HepG2 (cell line): ENCODE measurements around the gene DERL2. TPM values are rescaled to one million over a fixed set of nuclear protein-coding genes. Genes with fewer than 3 reads are reported as not detected.

Experiments used
- ATAC-seq: fragments of 200-7000 bp; cut with Tn5 transposase; 3 replicates; pipeline ENCODE4 v1.9.1; 2020; ENCODE audit warnings: mild to moderate bottlenecking, moderate library complexity
- BruUV-seq: library from RNA; stranded (reverse); fragments of 400-500 nt; replicated peaks from 2 replicates; lab custom pipeline; 2021; lab: Mats Ljungman, UMichigan
- CTCF ChIA-PET: fragments of 300-600 bp; formaldehyde crosslinking; extraction: SDS; loops from one replicate; lab custom pipeline; 2021; ENCODE audit warnings: low total read pairs, inconsistent platforms, low intra/inter-chr PET ratio; lab: Yijun Ruan, JAX
- POLR2A ChIA-PET: fragments of 350-600 bp; sonication (Branson Sonifier 250); formaldehyde crosslinking; loops from one replicate; lab custom pipeline; 2020; ENCODE audit warnings: antibody characterized with exemption, inconsistent platforms; lab: Yijun Ruan, JAX
- DNase-seq: peaks from one replicate; pipeline ENCODE4 v3.0.0-alpha.2; 2015; ENCODE audit warnings: low spot score
- FAIRE-seq: peaks from 3 replicates; lab custom pipeline; 2011; peaks lifted over from hg19 to GRCh38; lab: Jason Lieb, UNC
- H2AFZ ChIP-seq: one replicate; pipeline ENCODE4 v1.6.1; 2011; ENCODE audit warnings: low read length, inconsistent platforms
- H3K27ac ChIP-seq: fragments of 300-600 bp; 3 replicates; pipeline ENCODE4 v1.8.0; 2011; ENCODE audit warnings: mixed run types, mild to moderate bottlenecking, mixed read lengths, low read length, inconsistent platforms; ENCODE audit not compliant: insufficient read depth; ENCODE audit errors: extremely low read length
- H3K27me3 ChIP-seq, 2 experiments: fragments of 200-600 bp in 1 of 2; 2 replicates in 1 of 2; 3 replicates in 1 of 2; pipeline versions ENCODE4 v1.6.0 to v1.8.0; 2011; ENCODE audit warnings: low read length in 2 of 2, mild to moderate bottlenecking in 2 of 2, moderate library complexity in 2 of 2, inconsistent platforms in 1 of 2; ENCODE audit not compliant: insufficient read depth in 2 of 2, control insufficient read depth in 1 of 2
- H3K36me3 ChIP-seq, 2 experiments: fragments of 200-600 bp in 1 of 2; replicated peaks in 1 of 2; 2 replicates in 1 of 2; 3 replicates in 1 of 2; pipeline versions ENCODE4 v1.5.1 to v1.8.0; 2011; ENCODE audit warnings: low read length in 2 of 2, inconsistent platforms in 1 of 2; ENCODE audit not compliant: insufficient read depth in 2 of 2, control insufficient read depth in 1 of 2
- H3K4me1 ChIP-seq: 2 replicates; pipeline ENCODE4 v1.5.1; 2012; ENCODE audit warnings: low read length, inconsistent platforms; ENCODE audit not compliant: insufficient read depth
- H3K4me2 ChIP-seq: 2 replicates; pipeline ENCODE4 v1.6.0; 2011; ENCODE audit warnings: low read depth, low read length, inconsistent platforms
- H3K4me3 ChIP-seq, 3 experiments: fragments of 200-600 bp in 1 of 3; sonication (generic), shearing (Covaris generic) in 1 of 3; replicated peaks in 1 of 3; 2 replicates each; pipeline ENCODE4 v1.5.1; 2011 to 2016; ENCODE audit warnings: low read length in 3 of 3, inconsistent platforms in 2 of 3, low read depth in 2 of 3, mild to moderate bottlenecking in 2 of 3, control low read depth in 1 of 3, mixed read lengths in 1 of 3; ENCODE audit not compliant: insufficient read depth in 1 of 3
- H3K79me2 ChIP-seq: one replicate; pipeline ENCODE4 v1.6.1; 2011; ENCODE audit warnings: low read length, inconsistent platforms; ENCODE audit not compliant: insufficient read depth
- H3K9ac ChIP-seq: 2 replicates; pipeline ENCODE4 v1.6.0; 2011; ENCODE audit warnings: mild to moderate bottlenecking, low read depth, low read length, inconsistent platforms; ENCODE audit not compliant: insufficient read depth
- H3K9me3 ChIP-seq: 2 replicates; pipeline ENCODE4 v1.5.1; 2012; ENCODE audit warnings: mild to moderate bottlenecking, low read length
- H4K20me1 ChIP-seq: 2 replicates; pipeline ENCODE4 v1.6.0; 2011; ENCODE audit warnings: inconsistent platforms, mild to moderate bottlenecking, low read length, moderate library complexity; ENCODE audit not compliant: insufficient read depth
- ERF ChIP-seq: IDR thresholded peaks from 2 replicates; pipeline ENCODE4 v1.6.1; 2018; ENCODE audit warnings: missing biosample characterization, missing genetic modification reagents
- KDM1A ChIP-seq: IDR thresholded peaks from 2 replicates; pipeline ENCODE4 v1.6.1; 2016; ENCODE audit warnings: missing compliant biosample characterization
- MIER2 ChIP-seq: IDR thresholded peaks from 2 replicates; pipeline ENCODE4 v1.6.1; 2016; ENCODE audit warnings: missing biosample characterization, missing genetic modification reagents
- WGBS: methylation state at CpG from one replicate; pipeline ENCODE4 v1.1.6; 2017; ENCODE audit warnings: low lambda C conversion rate; 5-methylcytosine and 5-hydroxymethylcytosine counted together
- in situ Hi-C: cut with HindIII; loops from 2 replicates; pipeline ENCODE4 v1.10.0; 2017; ENCODE audit warnings: low pct_unique_long_range_greater_than_20kb; ENCODE audit not compliant: extremely low pct_ligation_motif_present
- intact Hi-C: fragments of 100-400 bp; cut with micrococcal nuclease; formaldehyde crosslinking; loops from one replicate; pipeline ENCODE4 v1.10.0; 2022; ENCODE audit not compliant: unreplicated experiment
- polyA plus RNA-seq, 8 experiments: library from polyadenylated mRNA; depleted of rRNA in 3 of 8; stranded (reverse) in 7 of 8; unstranded in 1 of 8; fragments of >200 nt; fragmentation: Illumina TruSeq in 4 of 8; extraction: Trizol in 4 of 8; gene quantifications; 2 replicates each; pipeline versions ENCODE4 v1.2.1 to v1.2.3, GENCODE V29; 2011 to 2016; ENCODE audit warnings: low read depth in 4 of 8, missing spikeins in 1 of 8, mixed read lengths in 1 of 8; ENCODE audit not compliant: insufficient read depth in 1 of 8
- total RNA-seq, 5 experiments: library from RNA; depleted of rRNA; stranded (reverse); fragments of >200 nt; fragmentation: Illumina TruSeq; extraction: Trizol; gene quantifications; 2 replicates each; pipeline ENCODE4 v1.2.3, GENCODE V29; 2016; ENCODE audit warnings: low read depth in 1 of 5
- TF ChIP-seq, protein P1 (sequence below), 2 experiments: IDR thresholded peaks; 2 replicates each; pipeline ENCODE4 v1.6.1; 2011 to 2012; ENCODE audit warnings: low read length in 2 of 2, borderline replicate concordance in 1 of 2, low read depth in 1 of 2, mild to moderate bottlenecking in 1 of 2, moderate library complexity in 1 of 2

DERL2 gene
- total and polyA plus RNA-seq, 2 of the 13 experiments (the other 11 are each of a cell fraction or from before 2014, with no cell fraction given), result 59.3 to 65.2 TPM

GRCh38 chr17:5429191-5429887 lies 56.6 kb downstream of the DERL2 start:
- Histone ChIP-seq H3K4me1 (peaks cover 13% of the 10 kb centered on the region), H3K9me3 (no peaks in the 10 kb centered on the region), H3K4me3 (no peak overlapping the region), H3K36me3 (peaks cover 32 to 78% of the 10 kb centered on the region in 2 experiments), H3K27ac (no peak overlapping the region), H4K20me1 (no peaks in the 10 kb centered on the region; the same call in 1 of the 2 replicates), H3K79me2 (peaks cover 5% of the 10 kb centered on the region), H3K4me2 (no peak overlapping the region), H3K9ac (no peak overlapping the region), H3K27me3 (no peaks in the 10 kb centered on the region), H2AFZ (no peak overlapping the region)
- ATAC-seq (no peak), DNase-seq (no peak), FAIRE-seq (no peak)
- intact Hi-C loops, result no loop called here
- ChIA-PET POLR2A (interaction anchor here (1.6 to 5.4 kb wide), 2 partner anchors 10 kb away, joined by 5 to 30 read pairs; partner anchors contain the start of genes C1QBP, NUP88 and RPAIN), CTCF (no interaction called here)
- 88% methylated on average over 3 of the region's 3 CpGs for WGBS
- no TSS peak for BruUV-seq
- in situ Hi-C loops, result no loop called here
- TF ChIP-seq KDM1A (CRISPR knock-in tag) (no peak), ERF (CRISPR knock-in tag) (no peak), MIER2 (CRISPR knock-in tag) (no peak)
- TF ChIP-seq, protein P1, sequence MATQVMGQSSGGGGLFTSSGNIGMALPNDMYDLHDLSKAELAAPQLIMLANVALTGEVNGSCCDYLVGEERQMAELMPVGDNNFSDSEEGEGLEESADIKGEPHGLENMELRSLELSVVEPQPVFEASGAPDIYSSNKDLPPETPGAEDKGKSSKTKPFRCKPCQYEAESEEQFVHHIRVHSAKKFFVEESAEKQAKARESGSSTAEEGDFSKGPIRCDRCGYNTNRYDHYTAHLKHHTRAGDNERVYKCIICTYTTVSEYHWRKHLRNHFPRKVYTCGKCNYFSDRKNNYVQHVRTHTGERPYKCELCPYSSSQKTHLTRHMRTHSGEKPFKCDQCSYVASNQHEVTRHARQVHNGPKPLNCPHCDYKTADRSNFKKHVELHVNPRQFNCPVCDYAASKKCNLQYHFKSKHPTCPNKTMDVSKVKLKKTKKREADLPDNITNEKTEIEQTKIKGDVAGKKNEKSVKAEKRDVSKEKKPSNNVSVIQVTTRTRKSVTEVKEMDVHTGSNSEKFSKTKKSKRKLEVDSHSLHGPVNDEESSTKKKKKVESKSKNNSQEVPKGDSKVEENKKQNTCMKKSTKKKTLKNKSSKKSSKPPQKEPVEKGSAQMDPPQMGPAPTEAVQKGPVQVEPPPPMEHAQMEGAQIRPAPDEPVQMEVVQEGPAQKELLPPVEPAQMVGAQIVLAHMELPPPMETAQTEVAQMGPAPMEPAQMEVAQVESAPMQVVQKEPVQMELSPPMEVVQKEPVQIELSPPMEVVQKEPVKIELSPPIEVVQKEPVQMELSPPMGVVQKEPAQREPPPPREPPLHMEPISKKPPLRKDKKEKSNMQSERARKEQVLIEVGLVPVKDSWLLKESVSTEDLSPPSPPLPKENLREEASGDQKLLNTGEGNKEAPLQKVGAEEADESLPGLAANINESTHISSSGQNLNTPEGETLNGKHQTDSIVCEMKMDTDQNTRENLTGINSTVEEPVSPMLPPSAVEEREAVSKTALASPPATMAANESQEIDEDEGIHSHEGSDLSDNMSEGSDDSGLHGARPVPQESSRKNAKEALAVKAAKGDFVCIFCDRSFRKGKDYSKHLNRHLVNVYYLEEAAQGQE (IDR thresholded peaks at IDR 0.05; ENCODE audit: borderline replicate concordance in 1 of 2, low read depth in 1 of 2, low read length in 2 of 2), result no peak
